ENCODE data around the gene DHX34. TPM values are rescaled to one million over a fixed set of nuclear protein-coding genes. Genes with fewer than 3 reads are reported as not detected.
"Not testable (repeated sequence)": the region's sequence is repeated elsewhere in the genome, so short reads cannot be mapped to it uniquely, and the experiment has no call there.

DHX34 gene
- total RNA-seq, 1 donor from 2014 or later = 5.2 TPM

GRCh38 chr19:47323872-47324271 is 25.2 kb upstream of the DHX34 start:
- no peak for DNase-seq (ENCODE audit: low read depth in 2 of 2)

GRCh38 chr19:47324502-47324901 is 24.6 kb upstream of the DHX34 start:
- peak; percentile 14 to 69 for DNase-seq (ENCODE audit: low read depth in 2 of 2)

DNA sequence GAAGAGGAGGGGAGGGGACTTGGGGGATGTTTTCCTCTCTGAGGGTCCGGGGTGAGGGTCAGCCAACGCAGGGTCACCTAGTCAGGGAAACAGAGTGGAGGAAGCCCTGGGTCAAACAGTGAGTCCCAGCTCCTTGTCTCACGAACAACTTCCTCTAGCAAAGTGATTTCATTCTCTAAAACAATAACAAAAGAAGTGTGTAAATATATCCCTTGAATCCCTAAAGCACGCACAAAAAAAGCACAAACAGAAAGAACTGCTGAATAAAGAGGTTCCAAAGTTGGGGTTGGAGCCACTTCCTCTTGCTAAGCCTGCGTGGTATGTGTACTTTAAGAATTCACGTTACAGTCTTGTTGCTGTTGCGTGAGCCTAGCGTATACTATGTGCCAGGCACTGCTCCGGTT is 18.6 kb upstream of the DHX34 start:
- DNase-seq (ENCODE audit: low read depth in 2 of 2) = peak in 1 of 2 donors; percentile 60

- DNase-seq (ENCODE audit: low read depth in 2 of 2) = no peak
These were observed 17.6 kb upstream of the DHX34 start for GRCh38 chr19:47331490-47331889.

GRCh38 chr19:47331931-47332547 is 17.1 kb upstream of the DHX34 start, which contains the start of gene C5AR2:
Gene C5AR2, plus strand, starts transcription at chr19:47332175. Its CDS starts 8,625 bp downstream, at chr19:47340800.
- no peak for DNase-seq (ENCODE audit: low read depth in 2 of 2)

- peak in 1 of 2 donors; percentile 35 for DNase-seq (ENCODE audit: low read depth in 2 of 2)
These were observed 12.1 kb upstream of the DHX34 start for GRCh38 chr19:47336765-47337718.

DNA sequence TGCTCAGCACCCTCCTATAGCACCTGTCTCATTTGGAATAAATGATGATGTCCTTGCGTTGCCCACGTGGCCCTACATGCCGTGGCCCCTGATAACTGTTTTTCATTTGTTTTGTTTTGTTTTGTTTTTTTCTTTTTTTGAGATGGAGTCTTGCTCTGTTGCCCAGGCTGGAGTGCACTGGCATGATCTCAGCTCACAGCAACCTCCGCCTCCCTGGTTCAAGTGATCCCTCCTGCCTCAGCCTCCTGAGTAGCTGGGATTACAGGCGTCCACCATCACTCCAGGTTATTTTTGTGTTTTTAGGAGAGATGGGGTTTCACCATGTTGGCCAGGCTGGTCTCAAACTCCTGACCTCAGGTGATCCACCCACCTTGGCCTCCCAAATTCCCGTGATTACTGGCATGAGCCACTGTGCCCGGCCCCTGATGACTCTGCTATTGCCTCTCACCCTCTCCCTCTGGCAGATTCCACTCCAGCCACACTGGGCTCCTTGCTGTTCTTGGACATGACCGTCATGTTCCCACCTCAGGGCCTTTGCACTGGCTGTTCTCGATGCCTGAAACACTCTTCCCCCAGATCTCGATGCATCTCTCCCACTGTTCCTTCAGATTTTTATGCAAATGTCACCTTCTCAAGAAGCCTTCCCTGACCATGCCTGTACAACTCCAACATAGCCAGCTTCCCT is 9.8 kb upstream of the DHX34 start:
- DNase-seq (ENCODE audit: low read depth in 2 of 2) = no peak

DNA sequence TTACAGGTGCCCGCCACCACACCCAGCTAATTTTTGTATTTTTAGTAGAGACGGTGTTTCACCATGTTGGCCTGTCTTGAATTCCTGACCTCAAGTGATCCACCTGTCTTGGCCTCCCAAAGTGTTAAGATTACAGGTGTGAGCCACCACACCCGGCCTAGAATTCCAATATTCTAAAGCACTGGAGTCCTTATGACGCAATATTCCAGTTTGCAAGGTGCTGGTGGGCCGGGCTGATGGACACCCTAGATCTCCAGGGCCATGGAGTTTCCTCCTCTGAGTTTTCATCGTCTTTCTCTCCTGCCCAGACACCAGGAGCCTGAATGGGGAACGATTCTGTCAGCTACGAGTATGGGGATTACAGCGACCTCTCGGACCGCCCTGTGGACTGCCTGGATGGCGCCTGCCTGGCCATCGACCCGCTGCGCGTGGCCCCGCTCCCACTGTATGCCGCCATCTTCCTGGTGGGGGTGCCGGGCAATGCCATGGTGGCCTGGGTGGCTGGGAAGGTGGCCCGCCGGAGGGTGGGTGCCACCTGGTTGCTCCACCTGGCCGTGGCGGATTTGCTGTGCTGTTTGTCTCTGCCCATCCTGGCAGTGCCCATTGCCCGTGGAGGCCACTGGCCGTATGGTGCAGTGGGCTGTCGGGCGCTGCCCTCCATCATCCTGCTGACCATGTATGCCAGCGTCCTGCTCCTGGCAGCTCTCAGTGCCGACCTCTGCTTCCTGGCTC is 8.5 kb upstream of the DHX34 start:
- DNase-seq (ENCODE audit: low read depth in 2 of 2) = no peak

GRCh38 chr19:47341734-47342133 is 7.4 kb upstream of the DHX34 start:
- no peak for DNase-seq (ENCODE audit: low read depth in 2 of 2)

DNA sequence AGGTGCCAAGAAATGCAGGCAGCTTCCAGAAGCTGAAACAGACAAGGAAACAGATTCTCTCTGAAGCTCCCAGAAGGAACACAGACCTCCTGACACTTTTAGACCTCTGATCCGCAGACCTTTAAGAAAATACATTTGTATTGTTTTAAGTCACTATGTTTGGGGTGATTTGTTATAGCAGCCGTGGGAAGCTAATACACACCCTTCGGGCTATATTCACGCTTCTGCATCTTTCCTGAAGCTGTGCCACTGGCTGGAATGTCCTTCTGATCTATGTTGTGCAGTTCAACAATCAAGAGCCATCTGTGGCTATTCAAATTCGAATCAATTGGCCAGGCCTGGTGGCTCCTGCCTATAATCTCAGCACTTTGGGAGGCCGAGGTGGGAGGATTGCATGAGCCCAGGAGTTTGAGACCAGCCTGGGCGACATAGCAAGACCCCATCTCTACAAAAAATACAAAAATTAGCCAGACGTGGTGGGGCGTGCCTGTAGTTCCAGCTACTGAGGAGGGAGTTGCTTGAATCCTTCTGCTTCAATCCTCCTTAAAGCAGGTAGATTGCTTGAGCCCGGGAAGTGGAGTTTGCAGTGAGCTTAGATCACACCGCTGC is 5.8 kb upstream of the DHX34 start:
- no peak for DNase-seq (ENCODE audit: low read depth in 2 of 2)

- DNase-seq (ENCODE audit: low read depth in 2 of 2) = no peak
These were observed 4.7 kb upstream of the DHX34 start for GRCh38 chr19:47344425-47344824.

DNA sequence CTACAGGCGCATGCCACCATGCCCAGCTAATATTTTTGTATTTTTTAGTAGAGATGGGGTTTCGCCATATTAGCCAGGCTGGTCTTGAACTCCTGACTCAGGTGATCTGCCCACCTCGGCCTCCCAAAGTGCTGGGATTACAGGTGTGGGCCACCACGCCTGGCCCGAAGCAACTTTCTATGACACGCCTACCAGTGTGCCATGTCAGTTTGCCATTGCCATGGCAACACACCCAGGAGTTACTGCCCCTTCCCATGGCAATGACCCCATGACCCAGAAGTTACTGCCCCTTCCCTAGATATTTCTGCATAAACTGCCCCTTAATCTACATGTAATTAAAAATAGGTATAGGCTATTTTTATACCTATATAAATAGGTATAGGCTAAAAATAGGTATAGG is 3.1 kb upstream of the DHX34 start:
- DNase-seq (ENCODE audit: low read depth in 2 of 2) = not testable (repeated sequence)

- no peak for DNase-seq (ENCODE audit: low read depth in 2 of 2)
These were observed 1.5 kb downstream of the DHX34 start for GRCh38 chr19:47350630-47351029.

DNA sequence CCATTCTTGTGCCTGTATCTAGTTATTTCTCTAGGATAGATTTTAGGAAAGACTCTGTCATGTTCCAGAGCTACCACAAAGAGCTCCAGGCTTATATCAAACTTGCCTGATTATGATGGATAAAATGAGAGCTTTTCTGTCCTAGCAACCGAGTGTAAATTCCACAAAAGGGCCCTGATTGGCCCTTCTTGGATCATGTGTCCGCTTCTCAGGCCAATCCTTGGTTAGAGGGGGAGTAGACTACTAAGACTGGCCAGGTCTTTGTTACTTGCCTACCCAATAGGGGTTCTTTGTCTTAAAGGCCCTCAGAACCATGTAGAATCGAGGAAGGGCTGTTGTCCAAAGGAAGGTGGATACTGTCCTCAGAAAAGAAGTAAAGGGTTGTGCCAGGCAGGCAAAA is 2.4 kb downstream of the DHX34 start:
- DNase-seq (ENCODE audit: low read depth in 2 of 2) = peak; percentile 55 to 63

DNA sequence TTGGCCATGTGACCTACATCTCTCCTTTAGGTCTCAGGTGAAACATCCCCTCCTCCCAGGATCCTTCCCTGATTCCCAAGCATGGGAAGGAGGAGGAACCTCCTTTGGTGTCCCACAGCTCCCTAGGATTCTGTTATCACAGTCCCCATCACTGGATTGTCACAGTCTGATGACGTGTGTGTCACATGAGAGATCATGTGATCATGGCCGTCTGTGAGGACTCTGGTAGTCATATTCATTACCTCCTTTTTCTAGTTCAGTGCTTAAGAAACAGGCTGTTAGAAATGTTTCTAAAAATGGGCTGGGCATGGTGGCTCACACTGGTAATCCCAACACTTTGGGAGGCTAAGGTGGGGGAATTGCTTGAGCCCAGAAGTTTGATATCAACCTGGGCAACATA is 3.0 kb downstream of the DHX34 start:
- no peak for DNase-seq (ENCODE audit: low read depth in 2 of 2)

- no peak for DNase-seq (ENCODE audit: low read depth in 2 of 2)
These were observed 4.2 kb downstream of the DHX34 start for GRCh38 chr19:47353307-47353712.

- no peak for DNase-seq (ENCODE audit: low read depth in 2 of 2)
These were observed 7.8 kb downstream of the DHX34 start for GRCh38 chr19:47356900-47357299.

DNA sequence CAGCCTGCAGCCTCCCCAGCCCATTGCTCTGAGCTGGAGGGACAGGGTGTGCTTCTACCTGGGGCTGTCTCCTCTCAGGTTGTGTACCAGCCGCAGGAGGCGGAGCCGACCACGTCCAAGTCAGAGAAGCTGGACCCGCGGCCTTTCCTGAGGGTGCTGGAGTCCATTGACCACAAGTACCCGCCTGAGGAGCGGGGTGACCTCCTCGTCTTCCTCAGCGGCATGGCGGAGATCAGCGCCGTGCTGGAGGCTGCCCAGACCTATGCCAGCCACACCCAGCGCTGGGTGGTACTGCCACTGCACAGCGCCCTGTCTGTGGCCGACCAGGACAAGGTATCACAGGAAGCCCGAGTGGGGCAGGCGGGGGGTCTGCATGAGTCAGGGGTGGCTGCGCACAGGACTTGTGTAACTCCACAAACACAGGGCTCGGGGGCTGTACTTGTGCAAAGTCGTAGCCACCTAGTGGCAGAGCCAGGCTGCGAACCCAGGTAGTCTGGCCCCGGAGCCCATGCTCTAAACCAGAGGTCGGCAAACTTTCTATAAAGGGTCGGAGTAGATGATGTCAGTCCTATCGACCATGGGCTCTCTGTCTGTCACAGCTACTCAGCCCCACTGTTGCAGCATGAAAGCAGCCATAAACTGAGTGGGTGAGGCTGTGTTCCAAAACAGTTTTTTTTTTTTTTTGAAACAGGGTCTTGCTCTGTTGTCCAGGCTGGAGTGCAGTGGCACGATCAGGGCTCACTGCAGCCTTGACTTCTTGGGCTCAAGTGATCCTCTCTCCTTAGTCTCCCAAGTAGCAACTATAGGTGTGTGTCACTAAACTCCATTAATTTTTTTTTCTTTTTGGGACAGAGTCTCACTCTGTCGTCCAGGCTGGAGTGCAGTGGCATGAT is 8.9 kb downstream of the DHX34 start:
- DNase-seq (ENCODE audit: low read depth in 2 of 2) = peak in 1 of 2 donors; percentile 29

- DNase-seq (ENCODE audit: low read depth in 2 of 2) = no peak
These were observed 9.8 kb downstream of the DHX34 start for GRCh38 chr19:47358936-47359335.

GRCh38 chr19:47362321-47362720 is 13.2 kb downstream of the DHX34 start:
- DNase-seq (ENCODE audit: low read depth in 2 of 2) = no peak

All from lung microvascular endothelial cell (primary cell).